ENCODE results near the gene OBSCN.

Gene OBSCN

DNA sequence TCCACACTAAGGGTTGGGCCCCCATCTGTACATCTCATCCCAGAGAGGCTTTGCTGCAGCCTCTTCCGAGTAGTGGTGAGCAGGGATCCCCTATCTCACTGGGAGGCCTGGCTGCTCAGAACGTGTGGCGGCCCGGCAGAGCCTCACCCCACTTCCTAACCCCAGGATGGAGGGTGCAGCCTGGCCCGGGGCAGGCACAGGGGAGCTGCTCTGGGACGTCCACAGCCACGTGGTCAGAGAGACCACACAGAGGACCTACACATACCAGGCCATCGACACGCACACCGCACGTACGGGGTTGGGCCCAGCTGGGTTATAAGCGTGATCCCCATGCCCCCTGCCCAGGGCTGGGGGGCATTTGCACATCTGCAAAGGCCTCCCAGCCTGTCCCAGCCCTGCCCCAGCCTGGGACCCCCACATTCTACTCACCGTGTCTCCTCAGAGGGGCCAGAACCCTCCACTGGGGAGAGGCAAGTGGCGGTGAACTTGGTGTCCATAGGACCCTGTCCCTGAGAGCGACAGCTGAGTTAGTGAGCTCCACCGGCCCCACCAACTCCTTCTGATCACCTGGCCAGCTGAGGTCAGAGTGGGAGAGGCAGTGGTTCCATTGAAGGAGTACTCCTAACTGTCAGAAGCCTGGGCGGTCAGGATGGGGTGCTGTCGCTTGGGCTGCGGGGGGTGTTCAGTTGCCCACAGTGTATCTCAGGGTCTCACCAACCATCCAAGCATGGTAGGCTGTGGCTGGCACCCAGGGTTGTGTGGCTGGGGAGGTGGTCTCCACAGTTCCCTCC, 157.6 kb downstream of the OBSCN start:
- TF ChIP-seq POLR2A (IDR thresholded peaks at IDR 0.05; ENCODE audit: low read depth, low read length) (no peak), PAX5 (IDR thresholded peaks at IDR 0.05; ENCODE audit: insufficient read depth, low read length, severe bottlenecking) (no peak), TAF1 (IDR thresholded peaks at IDR 0.05; ENCODE audit: low read depth, low read length) (no peak), SPI1 (IDR thresholded peaks at IDR 0.05; ENCODE audit: low read depth, low read length) (no peak), POLR2AphosphoS5 (IDR thresholded peaks at IDR 0.05; ENCODE audit: low read depth, low read length) (no peak), POU2F2 (IDR thresholded peaks at IDR 0.05; ENCODE audit: low read depth, low read length) (no peak)
- FAIRE-seq: no peak
- no peak for DNase-seq (ENCODE audit: insufficient read length, low spot score)

GRCh38 chr1:228366062-228366865, 158.4 kb downstream of the OBSCN start:
- no peak for FAIRE-seq
- no peak for DNase-seq (ENCODE audit: insufficient read length, low spot score)
- TF ChIP-seq PAX5 (IDR thresholded peaks at IDR 0.05; ENCODE audit: insufficient read depth, low read length, severe bottlenecking) (no peak), SPI1 (IDR thresholded peaks at IDR 0.05; ENCODE audit: low read depth, low read length) (no peak)

- DNase-seq (ENCODE audit: insufficient read length, low spot score): no peak
- TF ChIP-seq PAX5 (IDR thresholded peaks at IDR 0.05; ENCODE audit: insufficient read depth, low read length, severe bottlenecking) (no peak), TAF1 (IDR thresholded peaks at IDR 0.05; ENCODE audit: low read depth, low read length) (no peak), POLR2AphosphoS5 (IDR thresholded peaks at IDR 0.05; ENCODE audit: low read depth, low read length) (no peak), POLR2A (IDR thresholded peaks at IDR 0.05; ENCODE audit: low read depth, low read length) (no peak), POU2F2 (IDR thresholded peaks at IDR 0.05; ENCODE audit: low read depth, low read length) (no peak), SPI1 (IDR thresholded peaks at IDR 0.05; ENCODE audit: low read depth, low read length) (no peak)
- no peak for FAIRE-seq
These were observed 159.3 kb downstream of the OBSCN start for GRCh38 chr1:228366866-228367741.

DNA sequence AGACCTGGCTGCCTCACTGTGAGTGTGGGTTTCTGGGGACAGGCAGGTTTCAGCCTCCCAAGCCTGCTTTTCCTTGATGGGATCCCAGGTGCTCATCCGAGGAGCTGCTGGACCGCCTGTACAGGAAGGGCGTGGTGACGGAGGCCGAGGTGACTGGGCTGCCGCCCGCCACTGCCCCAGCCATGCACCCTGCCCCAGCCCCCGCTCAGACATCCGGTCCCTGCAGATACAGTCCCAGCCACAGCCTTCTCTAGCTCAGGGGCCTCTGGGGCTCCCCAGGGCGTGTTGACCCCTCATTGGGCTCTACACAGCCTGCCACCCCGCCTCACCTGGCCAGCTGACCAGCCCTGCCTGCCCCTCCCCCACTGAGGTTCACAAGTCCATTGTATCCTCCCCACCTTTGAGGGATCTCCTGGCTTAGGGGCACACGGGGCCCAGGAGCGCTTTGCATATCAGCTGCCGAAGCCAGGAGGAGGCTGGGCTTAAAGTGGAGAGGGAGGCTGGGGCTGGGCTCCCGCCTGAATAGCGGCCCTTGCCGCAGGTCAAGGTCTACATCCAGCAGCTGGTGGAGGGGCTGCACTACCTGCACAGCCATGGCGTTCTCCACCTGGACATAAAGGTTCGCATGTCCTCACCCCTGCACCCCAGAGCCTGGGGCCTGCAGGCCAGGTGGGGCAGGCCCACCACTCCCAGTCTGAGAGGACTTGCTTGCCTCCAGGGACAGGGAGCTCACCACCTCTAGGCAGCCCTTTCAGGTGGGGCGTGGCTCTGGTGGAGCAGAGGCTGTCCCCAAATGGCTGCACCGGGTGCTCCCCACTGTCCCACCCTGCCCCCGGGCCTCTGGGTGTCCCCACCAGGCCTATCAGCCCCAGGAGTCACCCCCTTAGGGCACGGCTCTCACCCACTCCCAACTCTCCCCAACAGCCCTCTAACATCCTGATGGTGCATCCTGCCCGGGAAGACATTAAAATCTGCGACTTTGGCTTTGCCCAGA, 160.3 kb downstream of the OBSCN start:
- DNase-seq (ENCODE audit: insufficient read length, low spot score): no peak
- no peak for FAIRE-seq
- TF ChIP-seq POU2F2 (IDR thresholded peaks at IDR 0.05; ENCODE audit: low read depth, low read length) (no peak), TAF1 (IDR thresholded peaks at IDR 0.05; ENCODE audit: low read depth, low read length) (no peak), SPI1 (IDR thresholded peaks at IDR 0.05; ENCODE audit: low read depth, low read length) (no peak), POLR2A (IDR thresholded peaks at IDR 0.05; ENCODE audit: low read depth, low read length) (no peak), POLR2AphosphoS5 (IDR thresholded peaks at IDR 0.05; ENCODE audit: low read depth, low read length) (no peak), PAX5 (IDR thresholded peaks at IDR 0.05; ENCODE audit: insufficient read depth, low read length, severe bottlenecking) (no peak)

- FAIRE-seq (no peak), DNase-seq (ENCODE audit: insufficient read length, low spot score) (no peak)
- TF ChIP-seq SPI1 (IDR thresholded peaks at IDR 0.05; ENCODE audit: low read depth, low read length): no peak
- no peak for TF ChIP-seq POLR2AphosphoS5 (IDR thresholded peaks at IDR 0.05; ENCODE audit: low read depth, low read length)
- no peak for TF ChIP-seq POU2F2 (IDR thresholded peaks at IDR 0.05; ENCODE audit: low read depth, low read length)
- TF ChIP-seq POLR2A (IDR thresholded peaks at IDR 0.05; ENCODE audit: low read depth, low read length): no peak
- no peak for TF ChIP-seq TAF1 (IDR thresholded peaks at IDR 0.05; ENCODE audit: low read depth, low read length)
- TF ChIP-seq PAX5 (IDR thresholded peaks at IDR 0.05; ENCODE audit: insufficient read depth, low read length, severe bottlenecking): no peak
These were observed 161.2 kb downstream of the OBSCN start for GRCh38 chr1:228368801-228369607.

DNA sequence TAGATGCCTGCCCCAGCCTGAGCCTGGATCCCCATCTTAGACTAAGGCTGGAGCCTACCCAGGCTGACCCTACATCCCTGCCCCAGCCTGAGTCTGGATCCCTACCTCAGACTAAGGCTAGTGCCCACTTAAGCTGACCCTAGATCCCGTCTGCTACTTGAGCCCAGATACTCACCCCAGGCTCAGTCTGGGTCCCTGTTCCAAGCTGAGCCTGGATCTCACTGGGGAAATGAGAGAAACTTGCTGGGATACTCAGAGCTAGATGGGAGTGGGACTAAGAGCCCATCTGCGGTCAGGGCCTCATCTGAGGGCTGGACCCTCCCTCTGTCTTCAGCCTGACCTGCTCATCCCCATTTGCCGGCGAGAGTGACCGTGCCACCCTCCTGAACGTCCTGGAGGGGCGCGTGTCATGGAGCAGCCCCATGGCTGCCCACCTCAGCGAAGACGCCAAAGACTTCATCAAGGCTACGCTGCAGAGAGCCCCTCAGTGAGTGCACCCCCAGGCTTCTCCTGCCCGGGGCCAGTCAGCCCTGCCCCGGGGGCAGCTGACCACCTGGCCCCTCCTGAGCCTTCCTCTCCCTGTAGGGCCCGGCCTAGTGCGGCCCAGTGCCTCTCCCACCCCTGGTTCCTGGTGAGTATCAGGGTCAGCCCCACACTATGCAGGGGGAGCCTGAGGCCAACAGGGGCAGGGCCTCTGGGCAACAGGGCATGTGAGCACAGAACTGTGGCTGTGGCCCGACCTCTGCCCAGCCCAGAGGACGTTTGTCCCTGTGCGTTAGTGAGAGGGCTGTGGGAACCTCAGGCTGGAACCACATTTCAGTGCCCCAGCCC, 162.0 kb downstream of the OBSCN start:
- DNase-seq (ENCODE audit: insufficient read length, low spot score) (no peak), FAIRE-seq (no peak)
- TF ChIP-seq TAF1 (IDR thresholded peaks at IDR 0.05; ENCODE audit: low read depth, low read length) (no peak), SPI1 (IDR thresholded peaks at IDR 0.05; ENCODE audit: low read depth, low read length) (no peak), PAX5 (IDR thresholded peaks at IDR 0.05; ENCODE audit: insufficient read depth, low read length, severe bottlenecking) (no peak), POLR2A (IDR thresholded peaks at IDR 0.05; ENCODE audit: low read depth, low read length) (no peak), POLR2AphosphoS5 (IDR thresholded peaks at IDR 0.05; ENCODE audit: low read depth, low read length) (no peak), POU2F2 (IDR thresholded peaks at IDR 0.05; ENCODE audit: low read depth, low read length) (no peak)

DNA sequence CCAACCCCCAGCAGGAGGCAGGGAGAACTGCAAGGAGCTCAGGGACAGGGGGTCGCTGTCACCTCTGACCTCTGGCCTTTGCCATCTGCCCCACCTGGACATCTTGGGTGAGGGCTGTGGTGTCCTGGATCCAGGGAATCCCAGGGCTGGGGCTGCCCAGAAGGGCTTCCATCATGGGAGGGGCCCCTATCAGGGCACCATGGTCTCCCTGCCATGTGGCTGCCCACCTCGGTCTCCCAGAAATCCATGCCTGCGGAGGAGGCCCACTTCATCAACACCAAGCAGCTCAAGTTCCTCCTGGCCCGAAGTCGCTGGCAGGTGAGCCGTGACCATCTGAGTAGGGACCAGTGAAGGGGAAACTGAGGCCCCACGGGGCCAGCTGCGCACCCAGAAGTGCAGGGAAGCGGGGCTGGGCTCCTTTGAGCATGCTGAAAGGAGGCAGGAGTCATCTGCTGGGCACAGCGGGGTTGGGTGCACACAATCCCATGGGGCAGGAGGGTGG, 162.6 kb downstream of the OBSCN start:
- DNase-seq (ENCODE audit: insufficient read length, low spot score) (no peak), FAIRE-seq (no peak)
- TF ChIP-seq POU2F2 (IDR thresholded peaks at IDR 0.05; ENCODE audit: low read depth, low read length) (no peak), POLR2A (IDR thresholded peaks at IDR 0.05; ENCODE audit: low read depth, low read length) (no peak)

Data from GM12891 (cell line).